GM18861 (cell line): Measurements from ENCODE around the gene NELFA.

Experiments
- ATAC-seq: cut with Tn5 transposase; IDR thresholded peaks from one replicate; pipeline ENCODE4 v1.9.1; 2021; ENCODE audit not compliant: unreplicated experiment

Gene NELFA

GRCh38 chr4:1967512-1968149, 41.1 kb downstream of the NELFA start:
- ATAC-seq, result no peak

- no peak for ATAC-seq
Measured at GRCh38 chr4:1964971-1965370, 43.8 kb downstream of the NELFA start.

GRCh38 chr4:1964443-1964842, 44.3 kb downstream of the NELFA start:
- no peak for ATAC-seq

GRCh38 chr4:1962980-1963379, 45.8 kb downstream of the NELFA start:
- no peak for ATAC-seq

- ATAC-seq, result no peak
Measured at GRCh38 chr4:1961563-1961962, 47.2 kb downstream of the NELFA start.

GRCh38 chr4:1961038-1961437, 47.7 kb downstream of the NELFA start:
- no peak for ATAC-seq

- ATAC-seq, result no peak
Measured at GRCh38 chr4:1960170-1960825, 48.5 kb downstream of the NELFA start.

GRCh38 chr4:1959104-1959384, 49.7 kb downstream of the NELFA start:
- no peak for ATAC-seq

GRCh38 chr4:1958276-1959103, 50.3 kb downstream of the NELFA start:
- ATAC-seq, result no peak

- no peak for ATAC-seq
Measured at GRCh38 chr4:1956631-1957030, 52.1 kb downstream of the NELFA start.

- ATAC-seq, result no peak
Measured at GRCh38 chr4:1953335-1953734, 55.4 kb downstream of the NELFA start.

- no peak for ATAC-seq
Measured at GRCh38 chr4:1952719-1953118, 56.1 kb downstream of the NELFA start.

- no peak for ATAC-seq
Measured at GRCh38 chr4:1952058-1952700, 56.6 kb downstream of the NELFA start.

- ATAC-seq, result no peak
Measured at GRCh38 chr4:1950369-1950768, 58.4 kb downstream of the NELFA start.

GRCh38 chr4:1948892-1949436, 59.8 kb downstream of the NELFA start:
- ATAC-seq, result no peak

GRCh38 chr4:1948232-1948631, 60.5 kb downstream of the NELFA start:
- no peak for ATAC-seq

- no peak for ATAC-seq
Measured at GRCh38 chr4:1945912-1946311, 62.9 kb downstream of the NELFA start.

GRCh38 chr4:1945124-1945895, 63.5 kb downstream of the NELFA start:
- ATAC-seq, result no peak

GRCh38 chr4:1943928-1944327, 64.8 kb downstream of the NELFA start:
- no peak for ATAC-seq

GRCh38 chr4:1940566-1940965, 68.2 kb downstream of the NELFA start:
- no peak for ATAC-seq
